Spleen (tissue), 11 donors: ENCODE measurements around the gene BORCS8. TPM values are rescaled to one million over a fixed set of nuclear protein-coding genes. Genes with fewer than 3 reads are reported as not detected.

ENCODE experiments used
- DNase-seq: peaks from one replicate; pipeline ENCODE4 v3.0.0-alpha.2; 2020
- H3K27ac ChIP-seq, 8 donors: fragments of 200-600 bp; sonication (generic) in 7 of 8; 1 replicate in 4 of 8; 2 replicates in 4 of 8; pipeline versions ENCODE4 v1.5.0 to v1.8.0; 2016 to 2021; ENCODE audit warnings: inconsistent platforms in 4 of 8, mild to moderate bottlenecking in 4 of 8, moderate library complexity in 1 of 8
- H3K27me3 ChIP-seq, 7 donors: fragments of 200-600 bp; sonication (generic) in 6 of 7; replicated peaks in 1 of 7; 1 replicate in 4 of 7; 2 replicates in 3 of 7; pipeline versions ENCODE4 v1.5.0 to v1.8.0; 2016 to 2021; ENCODE audit warnings: inconsistent platforms in 3 of 7, mild to moderate bottlenecking in 1 of 7
- H3K36me3 ChIP-seq, 6 donors: fragments of 200-600 bp; sonication (generic) in 5 of 6; 1 replicate in 4 of 6; 2 replicates in 2 of 6; pipeline versions ENCODE4 v1.5.0 to v1.8.0; 2016 to 2021; ENCODE audit warnings: inconsistent platforms in 2 of 6
- H3K4me1 ChIP-seq, 6 donors: fragments of 200-600 bp; sonication (generic) in 5 of 6; 1 replicate in 3 of 6; 2 replicates in 3 of 6; pipeline versions ENCODE4 v1.5.0 to v1.8.0; 2016 to 2021; ENCODE audit warnings: inconsistent platforms in 3 of 6
- H3K4me3 ChIP-seq, 8 donors: fragments of 200-600 bp; sonication (generic) in 7 of 8; 1 replicate in 4 of 8; 2 replicates in 4 of 8; pipeline versions ENCODE4 v1.5.0 to v1.8.0; 2016 to 2021; ENCODE audit warnings: inconsistent platforms in 4 of 8, mild to moderate bottlenecking in 4 of 8, moderate library complexity in 2 of 8
- H3K9me3 ChIP-seq, 8 donors: fragments of 200-600 bp; sonication (generic) in 7 of 8; 1 replicate in 4 of 8; 2 replicates in 4 of 8; pipeline versions ENCODE4 v1.5.0 to v1.8.0; 2016 to 2021; ENCODE audit warnings: inconsistent platforms in 4 of 8
- POLR2A ChIP-seq, 3 donors: fragments of 450-650 bp; IDR thresholded peaks; one replicate each; pipeline ENCODE4 v1.5.1; 2017; ENCODE audit warnings: antibody characterized with exemption in 3 of 3, mild to moderate bottlenecking in 1 of 3
- POLR2AphosphoS5 ChIP-seq, 3 donors: sonication (generic); formaldehyde crosslinking; IDR thresholded peaks; one replicate each; pipeline ENCODE4 v1.5.1; 2017; ENCODE audit warnings: antibody characterized with exemption in 3 of 3
- WGBS, 5 donors: extraction: QIAGEN DNeasy Blood & Tissue Kit in 3 of 5; methylation state at CpG; one replicate each; pipeline versions ENCODE4 v1.1.5 to v1.1.7; 2013 to 2018; 5-methylcytosine and 5-hydroxymethylcytosine counted together
- intact Hi-C: fragments of 100-400 bp; cut with DNase I; formaldehyde crosslinking; loops from one replicate; pipeline ENCODE4 v1.15.0; 2023; ENCODE audit warnings: low total_unique reads
- polyA plus RNA-seq, 3 donors: library from polyadenylated mRNA; stranded (reverse); fragments of 200-250 nt; gene quantifications; one replicate each; pipeline ENCODE4 v1.2.1, GENCODE V29; 2013
- small RNA-seq, 4 donors: library from RNA; depleted of rRNA; stranded (forward); fragments of <200 nt; gene quantifications; one replicate each; pipeline ENCODE3, GENCODE V24; 2016
- total RNA-seq, 7 donors: library from RNA; depleted of rRNA in 3 of 7; stranded (reverse); fragments of >200 nt in 3 of 7; fragmentation: NEBNext Ultra II Directional in 4 of 7; extraction: Animal tissue kit (Norgen Biotek cat#: 25700) in 4 of 7; gene quantifications; one replicate each; pipeline versions ENCODE4 v1.1.0 to v1.2.1, GENCODE V29; 2016 to 2021
- TF ChIP-seq, protein P1 (sequence below), 11 experiments: fragments of 200-600 bp in 7 of 11; fragments of 450-650 bp in 4 of 11; sonication (generic) in 4 of 11; IDR thresholded peaks in 8 of 11; conservative IDR thresholded peaks in 3 of 11; 1 replicate in 7 of 11; 2 replicates in 4 of 11; pipeline versions ENCODE4 v1.4.0 to v1.8.0; 2016 to 2021; ENCODE audit warnings: antibody characterized with exemption in 11 of 11, inconsistent platforms in 4 of 11, mild to moderate bottlenecking in 1 of 11
- donor health status: healthy with polysubstance abuse.
- donor health status: DM: no; HTN: no; CAD: no; lungs with moderate emphysema.
- donor health status: DM: no; HTN: no; CAD: no.
- donor health status: Bipolar disorder and iron deficiency.
- donor health status: healthy.
- donor health status: DM: no; HTN: no; CAD: no.
- donor health status: DM: yes; HTN: yes; CAD: no.

BORCS8 gene
- total and polyA plus RNA-seq, 10 donors, result 14.0 to 52.1 (median 26.2) TPM

DNA sequence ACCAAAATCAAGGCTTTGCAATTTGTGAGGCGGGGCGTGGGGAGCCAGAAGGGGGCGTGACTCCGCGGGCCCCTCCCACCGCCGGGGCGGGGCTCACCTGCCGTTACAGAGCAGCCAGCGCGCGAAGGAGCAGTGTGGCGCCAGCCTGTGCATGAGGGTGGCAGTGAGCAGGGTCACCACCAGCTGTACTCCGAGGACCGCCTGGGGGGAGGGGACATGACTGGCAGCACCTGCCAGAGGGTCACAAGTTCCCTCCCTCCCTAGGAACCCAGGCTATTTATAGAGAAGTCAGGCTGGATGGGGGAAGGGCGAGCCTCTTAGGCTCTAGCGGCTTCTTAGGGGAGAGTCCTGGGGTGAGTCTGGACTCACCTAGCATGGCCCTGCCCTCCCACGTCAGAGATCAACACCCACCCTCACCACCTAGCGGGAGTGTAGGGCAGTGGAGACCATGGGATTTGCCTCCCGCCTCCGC, 57.2 kb downstream of the BORCS8 start:
- no peak for DNase-seq
- intact Hi-C loops, result loop anchor here (5.0 kb wide), 1 partner anchor 72 kb away; the partner anchor contains the start of gene SLC25A42
- Histone ChIP-seq H3K4me1 (peaks cover 0 to 38% (median 21%) of the 10 kb centered on the region in 6 donors), H3K36me3 (peaks cover 0 to 15% (median 4%) of the 10 kb centered on the region in 6 donors), H3K27me3 (no peaks in the 10 kb centered on the region), H3K27ac (no peak overlapping the region), H3K4me3 (no peak overlapping the region), H3K9me3 (peaks cover 0 to 18% (median 13%) of the 10 kb centered on the region in 8 donors)
- WGBS, 5 donors, result 19 to 49% (median 31%) methylated on average over 17 to 21 of the region's 21 CpGs
- TF ChIP-seq, protein P1, sequence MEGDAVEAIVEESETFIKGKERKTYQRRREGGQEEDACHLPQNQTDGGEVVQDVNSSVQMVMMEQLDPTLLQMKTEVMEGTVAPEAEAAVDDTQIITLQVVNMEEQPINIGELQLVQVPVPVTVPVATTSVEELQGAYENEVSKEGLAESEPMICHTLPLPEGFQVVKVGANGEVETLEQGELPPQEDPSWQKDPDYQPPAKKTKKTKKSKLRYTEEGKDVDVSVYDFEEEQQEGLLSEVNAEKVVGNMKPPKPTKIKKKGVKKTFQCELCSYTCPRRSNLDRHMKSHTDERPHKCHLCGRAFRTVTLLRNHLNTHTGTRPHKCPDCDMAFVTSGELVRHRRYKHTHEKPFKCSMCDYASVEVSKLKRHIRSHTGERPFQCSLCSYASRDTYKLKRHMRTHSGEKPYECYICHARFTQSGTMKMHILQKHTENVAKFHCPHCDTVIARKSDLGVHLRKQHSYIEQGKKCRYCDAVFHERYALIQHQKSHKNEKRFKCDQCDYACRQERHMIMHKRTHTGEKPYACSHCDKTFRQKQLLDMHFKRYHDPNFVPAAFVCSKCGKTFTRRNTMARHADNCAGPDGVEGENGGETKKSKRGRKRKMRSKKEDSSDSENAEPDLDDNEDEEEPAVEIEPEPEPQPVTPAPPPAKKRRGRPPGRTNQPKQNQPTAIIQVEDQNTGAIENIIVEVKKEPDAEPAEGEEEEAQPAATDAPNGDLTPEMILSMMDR (IDR thresholded peaks at IDR 0.05 in 8 of 11, conservative IDR thresholded peaks at IDR 0.05 in 3 of 11), result no peak
- TF ChIP-seq POLR2AphosphoS5 (IDR thresholded peaks at IDR 0.05), result peak in 2 of 3 donors; percentile 29 to 49

DNA sequence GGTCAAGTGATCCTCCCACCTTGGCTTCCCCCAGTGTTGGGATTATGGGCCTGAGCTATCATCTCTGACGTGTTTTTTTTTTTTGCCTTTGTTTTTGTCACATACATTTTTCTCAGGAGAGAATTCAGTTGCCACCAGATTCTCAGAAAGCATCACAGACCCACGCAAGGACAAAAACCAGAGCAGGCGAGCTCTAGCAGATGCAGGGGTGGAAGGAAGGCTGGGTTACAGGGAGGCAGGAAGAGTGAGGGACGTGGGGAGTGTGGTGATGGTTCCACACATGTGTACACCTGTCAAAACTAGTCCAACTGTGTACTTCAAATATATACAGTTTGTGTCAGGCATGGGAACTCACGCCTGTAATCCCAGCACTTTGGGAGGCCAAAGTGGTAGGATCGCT, 58.0 kb downstream of the BORCS8 start:
- no peak overlapping the region for H3K27ac ChIP-seq
- H3K4me1 ChIP-seq, result peaks cover 0 to 31% (median 18%) of the 10 kb centered on the region in 6 donors
- no peak overlapping the region for H3K4me3 ChIP-seq
- 86 to 94% (median 88%) methylated on average over 6 of the region's 6 CpGs for WGBS, 5 donors
- DNase-seq, result no peak
- H3K27me3 ChIP-seq, result no peaks in the 10 kb centered on the region
- H3K9me3 ChIP-seq, result peaks cover 0 to 18% (median 13%) of the 10 kb centered on the region in 8 donors
- intact Hi-C loops, result no loop called here
- TF ChIP-seq, protein P1 (IDR thresholded peaks at IDR 0.05 in 8 of 11, conservative IDR thresholded peaks at IDR 0.05 in 3 of 11), result no peak
- TF ChIP-seq POLR2AphosphoS5 (IDR thresholded peaks at IDR 0.05), result no peak
- no peak for TF ChIP-seq POLR2A (IDR thresholded peaks at IDR 0.05)
- H3K36me3 ChIP-seq, result peaks cover 0 to 15% (median 4%) of the 10 kb centered on the region in 6 donors

DNA sequence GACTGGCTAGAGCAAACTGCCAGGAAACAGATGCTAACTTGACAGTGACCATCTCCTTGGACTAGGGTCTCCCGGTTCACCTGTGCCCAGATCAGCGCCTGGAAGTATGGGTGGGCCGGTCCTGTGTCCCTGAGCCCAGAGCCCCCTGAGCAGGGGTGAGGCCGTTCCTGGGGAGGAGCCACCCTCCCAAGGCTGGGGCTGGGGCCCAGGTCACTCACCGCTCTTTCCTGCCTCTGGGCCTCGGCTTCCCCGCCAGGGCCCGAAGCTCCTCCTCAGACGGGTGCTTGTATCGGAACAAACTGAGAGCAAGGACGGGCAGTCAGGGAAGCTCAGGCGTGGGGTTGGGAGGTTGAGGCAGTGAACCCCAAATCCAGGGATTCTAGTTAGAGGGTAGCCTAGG, 59.0 kb downstream of the BORCS8 start:
- Histone ChIP-seq H3K27me3 (no peaks in the 10 kb centered on the region), H3K27ac (no peak overlapping the region), H3K36me3 (peaks cover 0 to 15% (median 4%) of the 10 kb centered on the region in 6 donors), H3K4me3 (no peak overlapping the region), H3K9me3 (peaks cover 0 to 18% (median 13%) of the 10 kb centered on the region in 8 donors), H3K4me1 (peaks cover 0 to 22% (median 11%) of the 10 kb centered on the region in 6 donors)
- 94 to 97% (median 97%) methylated on average over 12 of the region's 12 CpGs for WGBS, 5 donors
- DNase-seq, result no peak
- intact Hi-C loops, result no loop called here
- TF ChIP-seq, protein P1 (IDR thresholded peaks at IDR 0.05 in 8 of 11, conservative IDR thresholded peaks at IDR 0.05 in 3 of 11), result no peak
- TF ChIP-seq POLR2A (IDR thresholded peaks at IDR 0.05) (no peak), POLR2AphosphoS5 (IDR thresholded peaks at IDR 0.05) (no peak)

DNA sequence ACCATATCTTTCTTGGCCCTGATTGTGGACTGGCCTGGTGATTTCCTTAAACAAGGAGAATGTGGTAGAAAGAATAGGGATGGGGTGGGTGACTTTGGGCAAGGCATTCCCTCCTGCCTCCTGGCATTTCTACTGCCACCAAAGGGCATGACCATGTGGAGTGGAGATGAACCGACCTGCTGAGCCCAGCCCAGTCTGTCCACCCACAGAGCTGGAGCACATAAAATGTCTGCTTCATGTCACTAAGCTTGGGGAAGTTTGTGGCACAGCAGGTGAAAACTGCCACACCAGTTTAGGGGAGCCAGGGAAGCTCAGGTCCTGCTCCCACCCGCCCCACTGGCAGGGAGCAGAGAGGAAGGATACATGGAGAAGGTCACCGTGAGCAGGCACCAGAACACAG, 60.0 kb downstream of the BORCS8 start:
- DNase-seq, result no peak
- Histone ChIP-seq H3K4me1 (peaks cover 0 to 13% (median 1%) of the 10 kb centered on the region in 6 donors), H3K27ac (no peak overlapping the region), H3K27me3 (no peaks in the 10 kb centered on the region), H3K4me3 (no peak overlapping the region), H3K36me3 (peaks cover 0 to 15% (median 4%) of the 10 kb centered on the region in 6 donors), H3K9me3 (peaks cover 0 to 18% (median 13%) of the 10 kb centered on the region in 8 donors)
- WGBS, 5 donors, result 75 to 100% (median 92%) methylated on average over 2 to 3 of the region's 3 CpGs
- no peak for TF ChIP-seq POLR2AphosphoS5 (IDR thresholded peaks at IDR 0.05)
- TF ChIP-seq POLR2A (IDR thresholded peaks at IDR 0.05), result no peak
- TF ChIP-seq, protein P1 (IDR thresholded peaks at IDR 0.05 in 8 of 11, conservative IDR thresholded peaks at IDR 0.05 in 3 of 11), result no peak
- intact Hi-C loops, result no loop called here

Small RNA genes within 50 kb of the gene (small RNA-seq; reads per million reads assigned to genes)
- 0 reads per million in 4 donors for gene RNU6-1028P

Other genes starting within 250 kb of the BORCS8 start
- 100 to 1,000 TPM in 2 of 7 donors, 10 to 100 TPM in 5; 55.7 to 109 (median 79.1) TPM for gene SUGP2, start 158.6 kb downstream of the BORCS8 start, total RNA-seq
- 100 to 1,000 TPM in 2 of 3 donors, 10 to 100 TPM in 1; 54.5 to 127 (median 106) TPM for gene SUGP2, start 158.6 kb downstream of the BORCS8 start, polyA plus RNA-seq
- 10 to 100 TPM; 17.2 to 27.4 (median 18.7) TPM for gene ARMC6, start 158.5 kb downstream of the BORCS8 start, total RNA-seq
- 10 to 100 TPM; 25.8 to 29.0 (median 28.5) TPM for gene ARMC6, start 158.5 kb downstream of the BORCS8 start, polyA plus RNA-seq
- gene SLC25A42, start 128.2 kb downstream of the BORCS8 start, total RNA-seq, result 10 to 100 TPM; 12.5 to 25.3 (median 16.8) TPM
- gene SLC25A42, start 128.2 kb downstream of the BORCS8 start, polyA plus RNA-seq, result 10 to 100 TPM in 2 of 3 donors, 1 to 10 TPM in 1; 9.7 to 11.6 (median 10.6) TPM
- 10 to 100 TPM; 15.1 to 21.9 (median 18.4) TPM for gene TMEM161A, start 53.7 kb downstream of the BORCS8 start, total RNA-seq
- 10 to 100 TPM; 17.0 to 31.7 (median 26.2) TPM for gene TMEM161A, start 53.7 kb downstream of the BORCS8 start, polyA plus RNA-seq
- gene MEF2B, start 21.9 kb downstream of the BORCS8 start, total RNA-seq, result 1 to 10 TPM; 2.6 to 7.8 (median 3.6) TPM
- gene MEF2B, start 21.9 kb downstream of the BORCS8 start, polyA plus RNA-seq, result 10 to 100 TPM in 1 of 3 donors, 1 to 10 TPM in 2; 2.2 to 15.5 (median 2.7) TPM
- 10 to 100 TPM; 47.4 to 78.4 (median 72.6) TPM for gene RFXANK, start 106 bp upstream of the BORCS8 start, total RNA-seq
- 100 to 1,000 TPM; 122 to 139 (median 131) TPM for gene RFXANK, start 106 bp upstream of the BORCS8 start, polyA plus RNA-seq
- gene NR2C2AP, start 11.3 kb upstream of the BORCS8 start, total RNA-seq, result 10 to 100 TPM in 6 of 7 donors, 1 to 10 TPM in 1; 9.9 to 15.5 (median 13.8) TPM
- 10 to 100 TPM; 24.2 to 27.9 (median 25.8) TPM for gene NR2C2AP, start 11.3 kb upstream of the BORCS8 start, polyA plus RNA-seq
- gene NCAN, start 19.8 kb upstream of the BORCS8 start, total RNA-seq, result under 1 TPM in 1 of 7 donors, not detected in 6; 0.17 TPM
- gene NCAN, start 19.8 kb upstream of the BORCS8 start, polyA plus RNA-seq, result not detected
- gene TM6SF2, start 81.1 kb upstream of the BORCS8 start, total RNA-seq, result 1 to 10 TPM in 1 of 7 donors, under 1 TPM in 3, not detected in 3; 0.32 to 1.0 (median 0.58) TPM
- under 1 TPM; 0.15 to 0.23 (median 0.22) TPM for gene TM6SF2, start 81.1 kb upstream of the BORCS8 start, polyA plus RNA-seq
- 10 to 100 TPM; 48.0 to 63.1 (median 52.8) TPM for gene SUGP1, start 128.4 kb upstream of the BORCS8 start, total RNA-seq
- gene SUGP1, start 128.4 kb upstream of the BORCS8 start, polyA plus RNA-seq, result 10 to 100 TPM; 29.3 to 53.2 (median 46.9) TPM
- gene MAU2, start 128.7 kb upstream of the BORCS8 start, total RNA-seq, result 100 to 1,000 TPM in 4 of 7 donors, 10 to 100 TPM in 3; 77.5 to 133 (median 103) TPM
- 10 to 100 TPM; 12.0 to 29.8 (median 17.7) TPM for gene MAU2, start 128.7 kb upstream of the BORCS8 start, polyA plus RNA-seq
- gene GATAD2A, start 213.5 kb upstream of the BORCS8 start, total RNA-seq, result 100 to 1,000 TPM in 3 of 7 donors, 10 to 100 TPM in 4; 54.0 to 122 (median 94.2) TPM
- gene GATAD2A, start 213.5 kb upstream of the BORCS8 start, polyA plus RNA-seq, result 10 to 100 TPM; 11.6 to 25.5 (median 12.6) TPM